Measurements from ENCODE around the gene SLC2A9.
A peak's percentile ranks its signal among the peaks of the same experiment; 100 is the strongest.

SLC2A9 gene

GRCh38 chr4:10045481-10045880, 24.2 kb upstream of the SLC2A9 start:
- DNase-seq (ENCODE audit: low spot score): no peak

- DNase-seq (ENCODE audit: low spot score): no peak
Measured at GRCh38 chr4:10041036-10041435, 19.7 kb upstream of the SLC2A9 start.

- no peak for DNase-seq (ENCODE audit: low spot score)
Measured at GRCh38 chr4:10040049-10040892, 19.0 kb upstream of the SLC2A9 start.

- DNase-seq (ENCODE audit: low spot score): no peak
Measured at GRCh38 chr4:10036807-10037342, 15.6 kb upstream of the SLC2A9 start.

GRCh38 chr4:10035130-10035529, 13.8 kb upstream of the SLC2A9 start:
- DNase-seq (ENCODE audit: low spot score): no peak

- DNase-seq (ENCODE audit: low spot score): no peak
Measured at GRCh38 chr4:10034612-10035104, 13.4 kb upstream of the SLC2A9 start.

GRCh38 chr4:10034136-10034535, 12.8 kb upstream of the SLC2A9 start:
- DNase-seq (ENCODE audit: low spot score): no peak

- peak; percentile 39 for DNase-seq (ENCODE audit: low spot score)
Measured at GRCh38 chr4:10033191-10033881, 12.0 kb upstream of the SLC2A9 start.

- no peak for DNase-seq (ENCODE audit: low spot score)
Measured at GRCh38 chr4:10032625-10033024, 11.3 kb upstream of the SLC2A9 start.

GRCh38 chr4:10031668-10032590, 10.6 kb upstream of the SLC2A9 start:
- no peak for DNase-seq (ENCODE audit: low spot score)

- no peak for DNase-seq (ENCODE audit: low spot score)
Measured at GRCh38 chr4:10030972-10031667, 9.8 kb upstream of the SLC2A9 start.

- no peak for DNase-seq (ENCODE audit: low spot score)
Measured at GRCh38 chr4:10029403-10029802, 8.1 kb upstream of the SLC2A9 start.

- DNase-seq (ENCODE audit: low spot score): no peak
Measured at GRCh38 chr4:10028910-10029309, 7.6 kb upstream of the SLC2A9 start.

- no peak for DNase-seq (ENCODE audit: low spot score)
Measured at GRCh38 chr4:10026485-10026884, 5.2 kb upstream of the SLC2A9 start.

- DNase-seq (ENCODE audit: low spot score): no peak
Measured at GRCh38 chr4:10025230-10025806, 4.0 kb upstream of the SLC2A9 start.

GRCh38 chr4:10024303-10024702, 3.0 kb upstream of the SLC2A9 start:
- no peak for DNase-seq (ENCODE audit: low spot score)

GRCh38 chr4:10023806-10024205, 2.5 kb upstream of the SLC2A9 start:
- DNase-seq (ENCODE audit: low spot score): no peak

GRCh38 chr4:10023050-10023419, 1.7 kb upstream of the SLC2A9 start:
- no peak for DNase-seq (ENCODE audit: low spot score)

- DNase-seq (ENCODE audit: low spot score): no peak
Measured at GRCh38 chr4:10022346-10023049, 1.2 kb upstream of the SLC2A9 start.

- DNase-seq (ENCODE audit: low spot score): no peak
Measured at GRCh38 chr4:10021653-10022023, 341 bp upstream of the SLC2A9 start.
